ENCODE results near the gene ZNF672.
A peak's percentile ranks its signal among the peaks of the same experiment; 100 is the strongest.
"Not testable (repeated sequence)": the region's sequence is repeated elsewhere in the genome, so short reads cannot be mapped to it uniquely, and the experiment has no call there.

Gene ZNF672

GRCh38 chr1:248858096-248858890 lies 20.3 kb downstream of the ZNF672 start:
- DNase-seq: peak; percentile 93

GRCh38 chr1:248858891-248859889 lies 21.2 kb downstream of the ZNF672 start, which contains the start of gene ZNF692:
Gene ZNF692, minus strand, starts transcription at chr1:248859085. Its CDS starts 776 bp downstream, at chr1:248858309.
- DNase-seq: peak; percentile 99

- DNase-seq: peak; percentile 38
Observed at GRCh38 chr1:248860007-248860406, 22.0 kb downstream of the ZNF672 start.

- DNase-seq: no peak
Observed at GRCh38 chr1:248861616-248862015, 23.6 kb downstream of the ZNF672 start.

GRCh38 chr1:248862695-248862997 lies 24.6 kb downstream of the ZNF672 start:
- DNase-seq: no peak

- DNase-seq: peak; percentile 88
Observed at GRCh38 chr1:248862998-248863881, 25.2 kb downstream of the ZNF672 start.

GRCh38 chr1:248871837-248872401 lies 33.9 kb downstream of the ZNF672 start:
- no peak for DNase-seq

GRCh38 chr1:248872752-248873408 lies 34.9 kb downstream of the ZNF672 start:
- DNase-seq: peak; percentile 94

- peak; percentile 97 for DNase-seq
Observed at GRCh38 chr1:248873409-248873992, 35.5 kb downstream of the ZNF672 start.

- peak; percentile 96 for DNase-seq
Observed at GRCh38 chr1:248873993-248874533, 36.0 kb downstream of the ZNF672 start.

GRCh38 chr1:248881261-248881660 lies 43.2 kb downstream of the ZNF672 start:
- no peak for DNase-seq

- DNase-seq: not testable (repeated sequence)
Observed at GRCh38 chr1:248882427-248882826, 44.4 kb downstream of the ZNF672 start.

- no peak for DNase-seq
Observed at GRCh38 chr1:248884632-248885295, 46.7 kb downstream of the ZNF672 start.

- DNase-seq: no peak
Observed at GRCh38 chr1:248885646-248886045, 47.6 kb downstream of the ZNF672 start.

- DNase-seq: no peak
Observed at GRCh38 chr1:248886237-248886895, 48.3 kb downstream of the ZNF672 start.

GRCh38 chr1:248889914-248890243 lies 51.9 kb downstream of the ZNF672 start:
- not testable (repeated sequence) for DNase-seq

- no peak for DNase-seq
Observed at GRCh38 chr1:248890549-248891498, 52.8 kb downstream of the ZNF672 start.

GRCh38 chr1:248891758-248892157 lies 53.7 kb downstream of the ZNF672 start:
- no peak for DNase-seq

- peak; percentile 51 for DNase-seq
Observed at GRCh38 chr1:248892590-248892989, 54.6 kb downstream of the ZNF672 start.
